HPDE6-E6E7 (cell line): ENCODE data around the gene FNBP1.

ENCODE experiments used
- DNase-seq: peaks from one replicate; pipeline ENCODE4 v3.0.0; 2011; ENCODE audit warnings: missing footprints; ENCODE audit errors: extremely low spot score

FNBP1 gene

DNA sequence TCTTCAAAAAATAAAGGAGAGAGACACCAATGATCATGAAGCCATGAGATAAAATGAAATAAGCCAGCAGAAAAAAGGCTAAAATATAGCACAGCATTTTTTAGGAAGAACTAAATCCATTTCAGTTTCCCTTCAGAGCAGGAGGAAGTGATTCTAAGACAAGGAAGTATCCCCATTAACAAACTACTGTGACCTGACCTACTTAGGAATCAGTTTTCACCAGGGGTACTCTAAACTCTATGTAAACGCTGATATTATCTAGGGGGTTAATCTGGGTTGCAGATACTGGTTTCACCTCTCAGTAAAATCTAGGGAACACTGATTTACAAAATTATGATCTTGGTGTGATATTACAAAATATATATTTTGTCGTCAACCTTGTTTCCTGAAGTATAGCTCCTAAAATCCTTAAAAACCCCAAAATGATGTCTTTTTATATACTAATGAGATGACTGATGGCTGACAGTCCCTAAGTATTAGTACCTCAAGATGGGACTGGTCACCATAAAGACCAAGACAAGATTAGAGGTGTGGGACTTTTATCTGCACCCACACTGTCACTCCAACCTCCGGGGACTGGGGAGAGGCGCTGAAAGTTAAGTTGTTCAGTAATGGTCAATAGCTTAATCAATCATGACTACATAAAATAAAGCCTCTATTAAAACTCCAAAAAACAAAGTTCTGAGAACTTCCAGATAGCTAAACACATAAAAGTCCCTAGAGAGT, 2.9 kb upstream of the FNBP1 start:
- no peak for DNase-seq

DNA sequence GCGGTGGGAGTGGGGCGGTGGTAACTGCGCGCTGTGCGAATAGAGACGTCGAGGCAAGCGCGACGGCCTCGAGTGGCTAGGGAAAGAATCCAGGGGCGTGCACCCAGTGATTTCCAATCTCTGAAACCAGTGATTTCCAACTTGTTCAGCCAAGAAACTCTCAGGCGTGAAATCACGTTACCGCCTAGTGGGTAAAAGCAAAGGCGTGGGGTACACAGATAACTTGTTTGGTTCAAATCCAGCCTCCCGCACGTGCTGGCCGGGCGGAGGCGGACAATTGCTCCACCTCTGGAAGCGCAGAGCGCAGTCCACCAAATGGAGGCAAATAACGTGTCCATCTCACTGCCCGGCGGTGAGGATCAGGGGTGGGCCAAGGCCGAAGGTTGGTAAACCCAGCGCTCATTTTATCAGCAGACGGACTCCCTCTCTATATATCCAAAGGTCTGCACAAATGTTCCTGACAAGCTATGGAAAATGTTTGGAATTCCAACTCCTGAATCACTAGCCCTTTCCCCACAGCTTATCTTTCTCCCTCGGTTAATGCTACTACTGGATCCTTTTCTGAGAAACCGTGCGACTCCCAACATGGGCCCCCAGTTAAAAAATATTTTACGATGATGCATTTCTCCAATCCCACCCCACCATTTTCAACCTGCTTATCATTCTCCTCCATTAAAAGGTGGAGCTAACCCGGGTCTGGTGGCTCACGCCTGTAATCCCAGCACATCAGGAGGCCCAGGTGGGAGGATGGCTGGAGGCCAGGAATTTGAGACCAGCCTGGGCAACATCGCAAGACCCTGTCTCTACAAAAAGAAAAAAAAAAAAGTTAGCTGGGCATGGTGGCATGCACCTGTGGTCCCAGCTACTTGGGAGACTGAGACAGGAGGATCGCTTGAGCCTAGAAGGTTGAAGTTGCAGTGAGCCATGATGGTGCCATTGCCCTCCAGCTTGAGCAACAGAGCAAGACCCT, 950 bp upstream of the FNBP1 start:
- DNase-seq, result no peak

DNA sequence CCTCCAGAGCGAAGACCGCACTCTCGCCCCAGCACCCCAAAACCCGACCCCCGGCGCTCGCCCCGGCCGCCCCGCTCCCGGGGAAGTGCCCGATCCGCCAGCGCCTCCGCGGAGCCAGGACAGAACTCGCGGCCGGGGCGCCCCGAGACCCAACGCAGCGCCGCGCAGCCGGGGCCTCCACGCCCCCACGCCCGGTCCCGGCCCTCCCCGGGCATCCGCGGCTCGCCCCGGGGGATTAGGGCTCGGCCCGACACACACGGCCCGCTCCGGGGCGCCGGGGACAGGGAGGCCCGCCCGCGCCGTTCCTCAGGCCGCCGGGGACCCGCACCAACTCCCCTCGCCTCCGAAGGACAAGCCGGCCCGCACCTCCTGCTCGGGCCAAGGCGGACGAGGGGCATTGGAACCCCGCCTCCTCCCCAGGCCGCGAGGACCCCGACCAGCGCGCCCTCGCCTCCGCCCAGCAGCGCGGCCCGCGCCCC, 544 bp downstream of the FNBP1 start:
- DNase-seq, result no peak

DNA sequence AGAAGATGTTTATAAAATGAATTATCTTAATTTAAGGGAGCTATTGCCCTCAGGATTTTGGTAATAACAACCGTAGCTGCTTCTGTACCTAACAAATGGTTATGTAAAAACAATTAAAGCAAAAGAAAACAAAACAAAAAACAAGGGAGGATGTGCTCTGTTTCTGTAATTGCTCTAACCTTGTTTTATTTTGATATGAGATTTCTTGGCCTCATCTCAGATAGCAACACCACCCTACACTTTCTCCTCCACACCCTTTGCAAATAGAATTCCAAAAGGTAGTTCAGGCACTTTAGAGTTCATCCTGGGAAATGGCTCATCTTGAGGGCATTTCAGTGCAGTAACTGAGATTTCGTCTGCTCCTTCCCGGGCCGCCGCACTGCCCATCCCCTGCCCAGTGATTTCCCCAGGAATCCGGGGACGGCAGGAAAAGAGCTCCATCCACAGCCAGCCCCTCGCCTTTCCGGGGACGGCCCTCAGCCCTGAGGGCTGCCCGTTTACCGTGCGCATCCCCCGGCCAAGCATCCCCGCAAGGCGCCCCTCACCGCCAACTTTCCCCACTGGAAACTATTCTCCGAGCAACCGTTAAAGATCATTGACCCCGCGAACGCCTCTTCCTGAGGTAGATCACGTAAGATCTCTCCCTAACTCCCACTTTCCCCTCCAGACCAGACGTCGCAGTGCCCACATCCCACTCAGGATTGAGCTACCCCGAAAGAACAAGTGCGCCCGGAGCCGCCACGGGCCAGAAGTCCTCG, 1.2 kb downstream of the FNBP1 start:
- DNase-seq, result no peak

DNA sequence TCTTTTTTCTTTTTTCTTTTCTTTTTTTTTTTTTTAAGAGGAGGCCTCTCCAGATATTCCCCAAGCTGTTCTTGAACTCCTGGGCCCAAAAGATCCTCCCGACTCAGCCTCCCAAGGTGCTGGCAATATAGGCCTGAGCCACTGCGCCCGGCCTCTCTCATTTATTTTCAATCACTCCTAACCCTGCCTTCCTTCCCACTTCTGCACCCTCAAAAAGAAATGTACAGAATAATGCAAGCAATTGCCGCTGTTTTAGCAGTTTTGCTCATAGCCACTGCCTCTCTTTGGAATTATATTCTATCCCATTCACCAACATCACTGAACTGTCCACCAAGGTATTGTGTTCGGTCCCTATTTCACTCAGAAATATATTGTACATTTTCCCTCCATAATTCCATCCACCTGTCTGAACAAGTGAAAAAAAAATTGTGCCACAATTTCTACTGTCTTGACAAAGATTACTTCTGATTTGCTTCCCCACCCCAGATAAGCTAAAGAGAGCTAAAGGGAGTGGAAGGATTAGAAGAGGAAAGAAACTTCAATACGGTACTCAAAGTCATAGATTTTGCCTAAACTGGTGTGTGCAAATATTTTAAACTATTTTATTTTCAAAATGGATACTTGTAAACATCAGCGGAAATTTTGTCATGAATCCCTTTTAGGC, 1.9 kb downstream of the FNBP1 start:
- DNase-seq, result no peak

DNA sequence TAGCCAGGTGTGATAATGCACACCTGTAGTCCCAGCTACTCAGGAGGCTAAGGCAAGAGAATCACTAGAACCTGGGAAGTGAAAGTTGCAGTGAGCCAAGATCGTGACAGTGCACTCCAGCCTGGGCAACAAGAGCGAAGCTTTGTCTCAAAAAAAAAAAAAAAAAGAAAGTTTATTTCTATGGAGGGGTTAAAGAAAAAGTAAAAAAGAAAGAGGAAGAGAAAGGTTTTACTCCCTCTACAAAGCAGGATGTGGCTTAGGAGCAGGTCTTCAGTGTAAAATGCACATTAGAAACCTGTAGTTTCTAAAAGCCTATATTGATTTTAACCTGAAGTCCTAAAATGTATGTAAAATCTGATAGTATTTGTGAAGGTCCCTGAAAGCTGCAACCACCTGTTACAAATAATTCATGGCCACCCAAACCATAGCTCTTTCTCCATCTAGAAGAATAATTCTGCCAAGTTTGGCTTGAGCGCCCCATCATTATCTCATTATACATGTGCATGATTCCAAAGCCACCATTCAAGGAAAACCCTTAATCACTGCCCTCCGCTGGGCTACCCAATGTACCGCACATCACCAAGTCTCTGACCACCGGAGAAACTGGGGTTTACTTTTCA, 3.4 kb downstream of the FNBP1 start:
- DNase-seq, result no peak

DNA sequence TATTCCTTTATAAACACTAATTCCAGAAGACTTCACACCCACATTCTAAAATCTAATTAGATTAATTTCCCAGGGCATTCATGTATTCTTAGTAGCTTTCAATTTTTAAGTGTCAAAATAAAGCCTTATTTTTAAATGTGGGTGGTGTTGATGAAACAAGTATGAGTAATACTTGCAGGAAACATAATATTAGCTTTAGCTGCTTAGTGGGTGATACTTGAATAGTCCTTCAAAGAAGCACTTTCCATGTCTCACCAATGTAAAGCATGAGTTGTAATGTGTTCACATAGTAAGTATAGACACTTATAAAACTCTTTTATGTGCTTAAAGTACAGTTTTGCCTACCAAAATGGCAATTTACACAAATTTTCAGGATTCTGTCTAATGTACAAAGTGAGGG, 6.9 kb downstream of the FNBP1 start:
- DNase-seq, result no peak

DNA sequence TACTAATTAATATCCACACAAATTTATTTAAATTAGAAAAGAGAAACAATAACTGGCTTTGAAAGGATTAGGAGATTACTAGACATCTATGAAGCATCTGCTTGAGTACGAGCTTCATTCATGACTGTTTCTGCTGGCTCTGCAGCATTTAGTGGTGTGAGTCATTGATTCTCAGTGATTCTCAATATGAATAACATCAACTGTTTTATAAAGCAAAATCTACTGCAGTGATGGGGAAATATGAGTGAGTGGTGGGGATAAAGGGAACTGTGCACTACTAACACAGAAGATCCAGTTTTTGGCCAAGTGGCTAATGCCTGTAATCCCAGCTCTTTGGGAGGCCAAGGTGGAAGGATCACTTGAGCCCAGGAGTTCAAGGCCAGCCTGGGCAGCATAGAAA, 8.4 kb downstream of the FNBP1 start:
- no peak for DNase-seq

DNA sequence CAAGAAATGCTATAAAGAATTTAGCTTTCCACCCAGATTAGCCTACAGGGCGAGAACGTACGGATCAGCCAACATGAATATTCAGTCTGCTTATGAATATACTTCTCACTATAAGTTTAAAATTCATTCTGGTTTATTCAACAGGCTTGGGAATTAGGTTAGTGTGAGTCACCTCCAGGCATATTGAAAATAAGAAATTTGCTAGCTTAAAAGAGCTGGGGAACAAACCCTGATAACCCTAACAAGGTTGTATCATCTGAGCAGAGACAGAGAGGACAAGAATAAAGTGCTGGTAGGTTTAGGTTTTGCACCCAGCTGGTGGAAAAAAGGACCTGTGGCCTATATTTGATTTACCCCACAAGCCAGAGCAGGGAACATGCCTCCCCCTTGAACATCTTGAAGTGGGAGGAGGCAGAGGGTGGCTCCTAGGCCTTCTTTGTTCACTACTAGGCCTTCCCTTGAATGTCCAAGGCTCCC, 12.3 kb downstream of the FNBP1 start:
- no peak for DNase-seq

DNA sequence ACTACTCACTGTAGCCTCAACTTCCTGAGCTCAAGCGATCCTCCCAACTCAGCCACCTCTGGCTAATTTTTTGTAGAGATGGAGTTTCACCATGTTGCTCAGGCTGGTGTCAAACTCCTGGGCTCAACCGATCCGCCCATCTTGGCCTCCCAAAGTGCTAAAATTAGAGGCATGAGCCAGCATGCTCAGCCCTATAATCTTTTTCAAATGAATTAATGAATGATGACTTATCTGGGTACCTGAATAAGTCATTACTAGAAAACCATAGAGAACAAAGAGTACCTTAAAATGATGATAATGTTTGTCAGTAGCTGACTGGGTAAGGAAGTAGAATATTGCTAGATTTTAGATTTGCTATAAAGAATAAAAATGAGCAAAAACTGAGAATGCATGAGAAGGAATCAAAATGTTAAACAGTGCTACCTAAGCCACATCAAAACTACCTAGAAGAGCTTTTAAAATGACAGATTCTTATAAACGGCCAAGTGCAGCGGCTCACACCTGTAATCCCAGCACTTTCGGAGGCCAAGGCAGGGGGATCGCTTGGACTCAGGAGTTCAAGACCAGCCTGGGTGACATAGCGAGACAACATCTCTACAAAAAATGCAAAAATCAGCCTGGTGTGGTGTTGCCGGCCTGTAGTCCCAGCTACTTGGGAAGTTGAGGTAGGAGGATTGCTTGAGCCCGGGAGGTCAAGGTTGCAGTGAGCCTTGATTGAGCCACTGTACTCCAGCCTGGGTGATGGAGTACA, 13.6 kb downstream of the FNBP1 start:
- no peak for DNase-seq

DNA sequence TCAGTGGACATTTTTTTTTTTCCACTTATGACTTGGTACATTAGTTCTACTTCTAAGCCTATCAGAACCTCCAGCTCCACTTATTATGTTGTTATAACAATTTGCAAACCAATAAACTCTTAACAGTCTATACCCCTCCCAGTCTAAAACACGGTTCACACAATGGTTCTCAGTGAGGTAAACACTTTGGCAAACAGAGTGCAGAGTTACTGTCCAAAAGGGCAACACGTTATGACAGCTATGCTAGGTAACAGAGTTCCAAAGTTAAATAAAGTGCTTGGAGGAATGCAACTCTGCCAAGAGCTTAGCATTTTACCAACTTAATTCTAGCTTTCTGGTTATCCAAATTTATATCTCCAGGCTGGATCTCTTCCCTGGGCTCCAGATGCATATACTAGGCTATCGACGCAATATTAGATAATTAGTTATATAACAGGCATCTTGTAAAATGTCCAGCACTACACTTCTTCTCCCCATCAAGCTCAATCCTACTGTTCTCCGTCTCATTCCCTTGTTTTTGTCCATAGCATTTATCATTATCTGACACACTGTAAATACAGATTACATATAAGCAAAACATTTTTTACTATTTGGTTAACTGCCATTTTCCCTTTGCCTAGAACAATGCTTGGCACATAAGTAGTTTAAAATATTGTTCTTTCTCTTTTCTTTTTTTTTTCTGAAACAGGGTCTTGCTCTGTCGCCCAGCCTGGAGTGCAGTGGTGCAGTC, 14.3 kb downstream of the FNBP1 start:
- DNase-seq, result no peak

DNA sequence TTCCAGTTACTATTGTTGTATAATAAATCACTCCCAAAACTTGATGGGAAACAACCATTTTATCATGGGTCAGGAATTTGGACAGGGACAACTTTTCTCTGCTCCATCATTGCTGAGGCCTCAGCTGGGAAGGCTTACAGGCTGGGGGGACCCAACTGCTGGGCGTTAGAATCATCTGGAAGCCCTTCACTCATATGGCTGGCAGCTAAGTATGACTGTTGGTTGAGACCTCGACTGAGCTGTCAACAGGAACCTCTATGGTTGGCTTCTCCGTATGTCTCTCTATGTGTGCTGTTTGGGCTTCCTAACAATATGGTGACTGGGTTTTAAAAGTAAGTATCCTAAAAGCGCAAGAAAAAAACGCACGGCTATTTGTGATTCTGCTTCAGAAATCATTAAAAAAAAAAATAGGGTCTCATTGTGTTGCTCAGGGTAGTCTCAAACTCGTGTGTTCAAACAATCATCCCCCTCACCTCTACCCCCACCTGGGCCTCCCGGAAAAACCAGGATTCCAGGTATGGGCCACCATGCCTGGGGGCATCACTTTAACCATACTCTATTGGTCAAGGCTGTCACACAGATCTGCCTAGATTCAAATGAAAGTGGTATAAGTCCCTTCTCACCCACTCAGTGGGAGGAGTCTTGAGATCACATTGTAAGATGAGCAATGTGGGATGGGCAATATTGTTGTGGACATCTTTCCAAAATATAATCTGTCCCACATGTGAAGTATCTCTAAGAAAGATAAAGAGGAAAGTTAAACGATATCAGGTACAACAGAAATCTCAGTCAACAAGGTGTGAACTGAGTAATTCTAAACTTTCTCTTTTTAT, 15.2 kb downstream of the FNBP1 start:
- no peak for DNase-seq

DNA sequence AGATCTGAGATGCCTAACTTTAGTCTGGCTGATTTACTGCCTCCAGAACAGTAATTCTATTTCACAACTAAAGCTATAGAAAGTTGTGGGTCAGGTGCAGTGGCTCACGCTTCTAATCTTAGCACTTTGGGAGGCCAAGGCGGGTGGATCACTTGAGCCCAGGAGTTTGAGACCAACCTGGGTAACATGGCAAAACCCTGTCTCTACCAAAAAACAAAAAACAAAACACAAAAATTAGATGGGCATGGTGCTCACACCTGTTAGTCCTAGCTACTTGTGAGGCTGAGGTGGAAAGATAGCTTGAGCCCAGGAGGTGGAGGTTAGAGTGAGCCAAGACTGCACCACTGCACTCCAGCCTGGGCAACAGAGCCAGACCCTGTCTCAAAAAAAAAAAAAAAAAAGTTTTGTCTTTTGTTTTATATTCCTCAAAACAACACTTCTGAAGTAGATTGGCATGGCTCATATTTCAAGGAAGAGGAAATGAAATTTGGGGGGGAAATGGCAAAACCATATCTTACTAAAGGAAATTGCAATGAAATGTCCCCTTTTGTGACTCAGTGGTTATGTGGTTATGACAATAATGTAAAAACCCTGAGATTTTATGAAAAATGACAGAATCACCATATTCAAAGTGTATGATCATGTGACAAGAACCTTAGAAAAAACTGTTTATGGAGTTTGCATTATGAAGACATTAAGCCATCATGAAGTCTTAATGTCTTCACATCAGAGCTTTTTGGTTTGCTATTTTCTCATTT, 16.2 kb downstream of the FNBP1 start:
- DNase-seq, result no peak

DNA sequence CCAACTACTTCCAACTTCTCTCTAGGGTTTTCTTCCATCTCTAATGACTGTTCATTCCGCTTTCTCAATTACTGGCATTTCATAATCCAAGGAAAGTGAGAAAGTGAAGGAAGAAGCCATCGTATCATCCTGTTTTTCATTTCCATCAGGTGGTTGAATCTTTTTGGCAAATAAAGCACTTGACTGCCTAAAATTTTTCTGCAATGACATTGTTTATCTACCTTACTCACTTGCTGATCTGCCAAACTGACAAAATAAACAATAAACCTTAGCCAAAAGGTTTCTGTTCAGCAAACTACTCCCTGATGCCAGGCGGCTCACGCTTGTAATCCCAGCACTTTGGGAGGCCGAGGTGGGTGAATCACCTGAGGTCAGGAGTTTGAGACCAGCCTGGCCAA, 18.4 kb downstream of the FNBP1 start:
- DNase-seq, result no peak

DNA sequence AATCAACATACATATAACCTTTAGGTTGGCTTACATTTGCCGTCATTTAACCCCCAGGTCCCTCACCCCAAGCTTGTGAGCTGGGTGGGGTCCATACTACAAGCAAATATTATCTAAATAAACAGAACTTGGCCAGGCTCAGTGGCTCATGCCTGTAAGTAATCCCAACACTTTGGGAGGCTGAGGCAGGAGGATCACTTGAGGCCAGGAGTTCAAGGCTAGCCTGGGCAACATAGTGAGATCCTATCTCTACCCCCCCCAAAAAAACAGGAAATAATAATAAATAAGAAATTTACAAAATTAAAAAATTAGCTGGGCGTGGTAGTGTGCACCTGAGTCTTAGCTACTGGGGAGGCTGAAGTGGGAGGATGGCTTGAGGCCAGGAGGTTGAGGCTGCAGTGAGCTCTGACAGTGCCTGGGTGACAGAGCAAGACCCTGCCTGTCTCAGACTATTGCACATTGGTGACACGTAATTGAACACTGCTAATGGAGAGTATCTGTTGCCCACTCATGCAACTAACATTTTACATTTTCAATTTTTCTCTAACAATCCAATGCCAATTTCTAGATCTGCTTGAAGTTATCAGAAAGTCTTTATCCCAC, 18.9 kb downstream of the FNBP1 start:
- DNase-seq, result no peak

DNA sequence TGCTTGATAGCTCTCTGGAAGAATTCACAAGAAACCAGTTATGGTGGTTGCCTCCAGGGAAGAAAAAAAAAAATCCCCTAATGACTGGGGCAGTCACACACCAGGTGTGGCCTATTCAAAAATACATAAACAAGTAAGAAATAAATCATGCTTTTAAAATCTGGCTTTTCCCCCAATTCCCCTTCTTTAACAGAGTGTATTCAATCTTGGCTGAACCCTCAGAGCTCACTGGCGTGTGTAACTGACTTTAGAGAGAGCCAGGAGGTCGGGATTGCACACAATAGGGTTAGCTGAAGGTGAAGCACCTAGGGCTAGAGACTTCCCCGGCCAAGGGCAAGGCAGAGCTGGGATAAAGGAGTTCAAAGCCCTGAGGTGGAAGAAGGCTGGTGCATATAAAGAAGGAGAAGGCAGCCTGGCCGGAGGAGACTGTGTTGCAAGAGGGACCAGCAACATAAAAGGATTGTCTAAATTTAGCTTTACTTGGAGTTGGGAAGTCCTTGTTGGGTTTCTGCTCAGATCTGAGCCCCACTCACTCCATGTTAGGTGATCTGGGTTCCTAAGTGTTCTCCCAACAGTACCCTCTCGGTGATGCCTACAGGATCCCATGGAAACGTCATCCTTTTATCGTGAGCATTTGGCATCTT, 19.7 kb downstream of the FNBP1 start:
- no peak for DNase-seq

DNA sequence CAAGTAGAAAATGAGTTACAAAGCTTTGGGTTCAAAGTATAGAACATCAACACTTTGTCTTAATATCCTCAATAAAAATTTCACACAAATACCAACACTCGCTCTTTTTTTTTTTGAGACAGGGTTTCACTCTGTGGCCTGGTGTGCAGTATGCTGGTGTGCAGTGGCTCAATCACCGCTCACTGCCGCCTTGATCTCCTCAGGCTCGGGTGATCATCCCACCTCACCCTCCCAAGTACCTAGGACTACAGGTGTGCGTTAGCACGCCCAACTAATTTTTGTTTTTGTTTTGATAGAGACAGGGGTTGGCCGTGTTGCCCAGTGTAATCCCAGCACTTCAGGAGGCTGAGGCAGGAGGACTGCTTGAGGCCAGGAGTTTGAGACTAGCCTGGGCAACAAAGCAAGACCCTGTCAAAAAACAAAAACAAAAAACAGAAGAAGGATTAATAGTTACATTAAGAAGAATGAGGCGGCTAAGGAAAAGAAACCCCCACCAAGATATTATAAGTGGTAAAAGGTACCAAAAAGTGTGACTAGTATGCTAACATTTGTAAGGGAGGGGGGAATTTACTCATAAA, 20.3 kb downstream of the FNBP1 start:
- DNase-seq, result no peak
